ENCODE measurements around the gene TSPAN9. TPM values are rescaled to one million over a fixed set of nuclear protein-coding genes. Genes with fewer than 3 reads are reported as not detected.

The TSPAN9 gene
- total RNA-seq, 1 donor from 2014 or later, result 109 TPM

DNA sequence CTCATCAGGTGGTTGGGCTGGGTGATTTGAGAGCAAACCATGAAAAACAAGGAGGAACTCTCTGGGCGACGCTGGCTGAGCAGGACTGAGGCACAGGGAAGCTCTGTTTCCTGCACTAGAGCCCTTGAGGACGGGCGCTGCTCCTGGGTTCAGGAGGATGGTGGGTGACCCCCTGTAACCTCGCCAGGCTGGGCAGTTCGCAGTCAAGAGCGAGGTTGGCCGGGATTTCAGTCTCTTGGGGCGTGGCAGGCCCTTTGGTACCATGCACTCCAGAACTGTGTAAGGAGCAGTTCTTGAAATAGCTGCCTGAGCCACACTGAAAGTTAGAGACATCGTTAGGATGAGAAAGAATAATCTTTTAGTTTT lies 202.2 kb downstream of the TSPAN9 start:
- H3K27me3 ChIP-seq, result no peaks in the 10 kb centered on the region
- peaks cover 5 to 29% of the 10 kb centered on the region in 2 donors for H3K36me3 ChIP-seq

DNA sequence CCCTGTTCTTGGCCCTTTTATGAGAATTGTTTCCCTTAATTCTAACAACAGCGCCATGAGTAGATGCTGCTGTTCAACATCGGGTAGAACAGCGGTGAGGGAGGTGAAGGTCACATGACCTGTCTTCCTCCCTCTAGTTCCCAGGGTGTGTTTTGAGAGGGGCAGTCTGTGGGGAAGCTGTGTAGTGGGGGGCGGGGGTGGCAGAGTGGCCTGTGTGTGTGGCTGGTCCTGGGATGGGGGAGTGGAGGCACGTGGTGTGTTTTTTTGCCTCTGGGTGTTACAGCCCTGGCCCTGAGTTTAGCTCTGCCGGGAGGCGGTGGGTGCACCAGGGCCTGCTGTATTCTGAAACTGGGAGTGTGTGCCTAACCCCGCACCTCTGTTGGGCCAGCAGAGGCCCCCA lies 202.7 kb downstream of the TSPAN9 start:
- Histone ChIP-seq H3K27ac (no peak overlapping the region), H3K36me3 (peaks cover 5 to 33% of the 10 kb centered on the region in 2 donors), H3K4me3 (no peak overlapping the region), H3K27me3 (no peaks in the 10 kb centered on the region), H3K4me1 (no peaks in the 10 kb centered on the region), H3K9me3 (no peaks in the 10 kb centered on the region)
- no peak for DNase-seq (ENCODE audit: low spot score in 2 of 2)
- intact Hi-C loops (cut with DNase I), result no loop called here
- TF ChIP-seq, protein P1, sequence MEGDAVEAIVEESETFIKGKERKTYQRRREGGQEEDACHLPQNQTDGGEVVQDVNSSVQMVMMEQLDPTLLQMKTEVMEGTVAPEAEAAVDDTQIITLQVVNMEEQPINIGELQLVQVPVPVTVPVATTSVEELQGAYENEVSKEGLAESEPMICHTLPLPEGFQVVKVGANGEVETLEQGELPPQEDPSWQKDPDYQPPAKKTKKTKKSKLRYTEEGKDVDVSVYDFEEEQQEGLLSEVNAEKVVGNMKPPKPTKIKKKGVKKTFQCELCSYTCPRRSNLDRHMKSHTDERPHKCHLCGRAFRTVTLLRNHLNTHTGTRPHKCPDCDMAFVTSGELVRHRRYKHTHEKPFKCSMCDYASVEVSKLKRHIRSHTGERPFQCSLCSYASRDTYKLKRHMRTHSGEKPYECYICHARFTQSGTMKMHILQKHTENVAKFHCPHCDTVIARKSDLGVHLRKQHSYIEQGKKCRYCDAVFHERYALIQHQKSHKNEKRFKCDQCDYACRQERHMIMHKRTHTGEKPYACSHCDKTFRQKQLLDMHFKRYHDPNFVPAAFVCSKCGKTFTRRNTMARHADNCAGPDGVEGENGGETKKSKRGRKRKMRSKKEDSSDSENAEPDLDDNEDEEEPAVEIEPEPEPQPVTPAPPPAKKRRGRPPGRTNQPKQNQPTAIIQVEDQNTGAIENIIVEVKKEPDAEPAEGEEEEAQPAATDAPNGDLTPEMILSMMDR (IDR thresholded peaks at IDR 0.05), result no peak

More for the DNA sequence above, 202.2 kb downstream of the TSPAN9 start:
- Histone ChIP-seq H3K4me1 (no peaks in the 10 kb centered on the region), H3K9me3 (no peaks in the 10 kb centered on the region), H3K4me3 (no peak overlapping the region), H3K27ac (no peak overlapping the region)
- no peak for DNase-seq (ENCODE audit: low spot score in 2 of 2)
- intact Hi-C loops (cut with DNase I), result no loop called here
- TF ChIP-seq, protein P1 (IDR thresholded peaks at IDR 0.05), result no peak

DNA sequence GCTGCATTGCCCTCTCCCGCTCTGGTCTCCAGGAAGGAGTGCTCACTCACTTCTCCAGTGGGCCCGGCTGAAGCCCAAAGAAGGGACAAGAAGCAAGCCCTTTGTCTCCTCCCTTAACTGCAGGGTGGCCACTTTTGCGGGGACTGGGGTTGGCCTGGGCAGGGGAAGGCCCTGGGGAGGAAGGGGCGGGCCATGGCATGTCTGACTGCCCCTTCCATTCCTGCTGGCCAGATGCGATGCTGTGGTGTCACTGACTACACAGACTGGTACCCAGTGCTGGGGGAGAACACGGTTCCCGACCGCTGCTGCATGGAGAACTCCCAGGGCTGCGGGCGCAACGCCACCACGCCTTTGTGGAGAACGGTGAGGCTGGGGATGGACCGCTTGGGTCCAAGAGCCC lies 203.8 kb downstream of the TSPAN9 start:
- Histone ChIP-seq H3K4me3 (no peak overlapping the region), H3K27me3 (no peaks in the 10 kb centered on the region), H3K9me3 (no peaks in the 10 kb centered on the region), H3K4me1 (no peaks in the 10 kb centered on the region), H3K36me3 (peaks cover 5 to 36% of the 10 kb centered on the region in 2 donors), H3K27ac (no peak overlapping the region)
- TF ChIP-seq, protein P1 (IDR thresholded peaks at IDR 0.05), result no peak
- DNase-seq (ENCODE audit: low spot score in 2 of 2), result no peak
- intact Hi-C loops (cut with DNase I), result no loop called here

DNA sequence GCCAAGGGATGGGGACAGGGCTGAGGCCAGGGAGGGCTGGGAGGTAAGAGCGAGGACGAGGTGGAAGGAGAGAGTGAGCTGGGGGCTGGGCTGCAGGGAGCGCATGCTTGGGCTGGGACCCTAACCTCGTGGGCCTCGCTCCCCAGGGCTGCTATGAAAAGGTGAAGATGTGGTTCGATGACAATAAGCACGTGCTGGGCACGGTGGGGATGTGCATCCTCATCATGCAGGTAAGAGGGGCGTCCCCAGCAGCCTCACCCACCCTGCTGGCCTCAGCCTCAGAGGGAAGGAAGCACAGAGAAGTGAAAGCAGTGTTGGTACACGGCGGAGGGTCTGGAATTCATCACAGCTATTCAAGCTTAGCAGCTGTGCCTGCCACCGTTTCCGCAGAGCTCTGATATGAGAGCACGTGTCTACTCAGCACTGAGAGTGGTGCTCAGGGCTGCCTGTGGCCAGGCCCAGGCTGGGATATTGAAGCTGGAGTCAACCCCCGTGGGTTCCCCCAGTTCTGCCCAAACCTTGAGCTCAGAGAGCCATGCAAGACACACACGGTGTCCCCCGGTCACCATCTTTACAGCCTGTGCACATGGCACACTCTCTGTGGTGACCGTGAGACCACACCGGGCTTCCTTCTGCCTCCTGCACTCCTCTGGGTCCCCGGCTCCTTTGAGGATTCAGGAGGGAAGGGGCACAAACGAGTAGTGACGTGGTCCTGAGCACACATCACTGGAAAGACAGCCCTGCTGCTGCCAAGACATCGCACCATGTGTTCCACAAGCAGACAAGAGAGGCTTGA lies 204.6 kb downstream of the TSPAN9 start:
- TF ChIP-seq, protein P1 (IDR thresholded peaks at IDR 0.05), result no peak
- no peak overlapping the region for H3K27ac ChIP-seq
- H3K27me3 ChIP-seq, result no peaks in the 10 kb centered on the region
- no peak for DNase-seq (ENCODE audit: low spot score in 2 of 2)
- no peaks in the 10 kb centered on the region for H3K4me1 ChIP-seq
- intact Hi-C loops (cut with DNase I), result no loop called here
- no peak overlapping the region for H3K4me3 ChIP-seq
- peaks cover 5 to 36% of the 10 kb centered on the region in 2 donors for H3K36me3 ChIP-seq
- H3K9me3 ChIP-seq, result no peaks in the 10 kb centered on the region

DNA sequence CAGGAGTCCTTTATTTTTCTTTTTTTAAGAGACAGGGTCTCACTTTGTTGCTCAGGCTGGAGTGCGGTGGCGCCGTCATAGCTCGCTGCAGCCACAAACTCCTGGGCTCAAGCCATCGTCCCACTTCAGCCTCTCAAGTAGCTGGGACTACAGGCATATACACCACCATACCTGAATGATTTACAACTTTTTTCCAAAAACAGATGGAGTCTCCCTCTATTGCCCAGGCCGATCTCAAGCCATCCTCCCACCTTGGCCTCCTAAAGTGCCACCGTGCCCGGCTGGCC lies 205.1 kb downstream of the TSPAN9 start:
- Histone ChIP-seq H3K36me3 (peaks cover 5 to 41% of the 10 kb centered on the region in 2 donors), H3K27ac (no peak overlapping the region), H3K4me1 (no peaks in the 10 kb centered on the region), H3K9me3 (no peaks in the 10 kb centered on the region), H3K4me3 (no peak overlapping the region), H3K27me3 (no peaks in the 10 kb centered on the region)
- no peak for DNase-seq (ENCODE audit: low spot score in 2 of 2)
- intact Hi-C loops (cut with DNase I), result no loop called here
- TF ChIP-seq, protein P1 (IDR thresholded peaks at IDR 0.05), result no peak

Data from ascending aorta (tissue), 2 donors.